ENCODE results near the gene IRF4.

DNA sequence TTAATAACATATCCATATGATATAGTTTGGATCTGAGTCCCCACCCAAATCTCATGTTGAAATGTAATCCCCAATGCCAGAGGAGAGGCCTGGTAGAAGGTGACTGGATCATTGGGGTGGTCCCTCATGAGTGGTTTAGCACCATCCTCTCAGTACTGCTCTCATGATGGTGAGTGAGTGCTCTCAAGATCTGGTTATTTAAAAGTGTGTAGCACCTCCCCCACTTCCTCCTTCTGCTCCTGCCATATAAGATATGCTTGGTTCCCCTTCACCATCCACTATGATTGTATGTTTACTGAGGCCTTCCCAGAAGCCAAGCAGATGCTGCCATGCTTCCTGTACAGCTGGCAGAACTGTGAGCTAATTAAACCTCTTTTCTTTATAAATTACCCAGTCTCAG, 22.9 kb downstream of the IRF4 start:
- no peak for TF ChIP-seq POLR2A (IDR thresholded peaks at IDR 0.05)
- TF ChIP-seq, protein P1, sequence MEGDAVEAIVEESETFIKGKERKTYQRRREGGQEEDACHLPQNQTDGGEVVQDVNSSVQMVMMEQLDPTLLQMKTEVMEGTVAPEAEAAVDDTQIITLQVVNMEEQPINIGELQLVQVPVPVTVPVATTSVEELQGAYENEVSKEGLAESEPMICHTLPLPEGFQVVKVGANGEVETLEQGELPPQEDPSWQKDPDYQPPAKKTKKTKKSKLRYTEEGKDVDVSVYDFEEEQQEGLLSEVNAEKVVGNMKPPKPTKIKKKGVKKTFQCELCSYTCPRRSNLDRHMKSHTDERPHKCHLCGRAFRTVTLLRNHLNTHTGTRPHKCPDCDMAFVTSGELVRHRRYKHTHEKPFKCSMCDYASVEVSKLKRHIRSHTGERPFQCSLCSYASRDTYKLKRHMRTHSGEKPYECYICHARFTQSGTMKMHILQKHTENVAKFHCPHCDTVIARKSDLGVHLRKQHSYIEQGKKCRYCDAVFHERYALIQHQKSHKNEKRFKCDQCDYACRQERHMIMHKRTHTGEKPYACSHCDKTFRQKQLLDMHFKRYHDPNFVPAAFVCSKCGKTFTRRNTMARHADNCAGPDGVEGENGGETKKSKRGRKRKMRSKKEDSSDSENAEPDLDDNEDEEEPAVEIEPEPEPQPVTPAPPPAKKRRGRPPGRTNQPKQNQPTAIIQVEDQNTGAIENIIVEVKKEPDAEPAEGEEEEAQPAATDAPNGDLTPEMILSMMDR (IDR thresholded peaks at IDR 0.05): no peak
